Right ventricle myocardium superior (tissue), 1 donor: ENCODE data around the gene FIGNL2. TPM values are rescaled to one million over a fixed set of nuclear protein-coding genes. Genes with fewer than 3 reads are reported as not detected.

Experiments
- ATAC-seq: fragments of 200-7000 bp; cut with Tn5 transposase; one replicate; pipeline ENCODE4 v1.9.1; 2020; ENCODE audit warnings: mild to moderate bottlenecking; ENCODE audit not compliant: poor library complexity
- DNase-seq: peaks from one replicate; pipeline ENCODE4 v3.0.0-alpha.2; 2020
- intact Hi-C: fragments of 100-400 bp; cut with DNase I; formaldehyde crosslinking; loops from one replicate; pipeline ENCODE4 v1.11.2; 2022
- total RNA-seq: library from RNA; stranded (reverse); fragmentation: NEBNext Ultra II Directional; extraction: Animal tissue kit (Norgen Biotek cat#: 25700); gene quantifications from one replicate; pipeline ENCODE4 v1.2.1, GENCODE V29; 2021
- donor health status: DM: no; HTN: yes; CAD: no; lungs with severe emphysema.

Gene FIGNL2
- total RNA-seq, 1 donor from 2014 or later = 0.30 TPM

- DNase-seq = no peak
- peak; percentile 43 for ATAC-seq
Observed at GRCh38 chr12:51823875-51824565, 24.5 kb downstream of the FIGNL2 start.

GRCh38 chr12:51822956-51823355 is 25.6 kb downstream of the FIGNL2 start:
- ATAC-seq (no peak), DNase-seq (no peak)
- intact Hi-C loops = loop anchor here (10.0 kb wide), 1 partner anchor 398 kb away; the partner anchor contains the start of gene SLC4A8

More at GRCh38 chr12:51823875-51824565, 24.5 kb downstream of the FIGNL2 start:
- intact Hi-C loops = loop anchor here (10.0 kb wide), 1 partner anchor 399 kb away; the partner anchor contains the start of gene SLC4A8

GRCh38 chr12:51822261-51822616 is 26.3 kb downstream of the FIGNL2 start:
- DNase-seq (no peak), ATAC-seq (no peak)
- intact Hi-C loops = loop anchor here (10.0 kb wide), 1 partner anchor 397 kb away; the partner anchor contains the start of gene SLC4A8

GRCh38 chr12:51821440-51822260 is 26.9 kb downstream of the FIGNL2 start:
- ATAC-seq (peak; percentile 21), DNase-seq (no peak)
- intact Hi-C loops = loop anchor here (10.0 kb wide), 1 partner anchor 397 kb away; the partner anchor contains the start of gene SLC4A8

GRCh38 chr12:51820526-51821439 is 27.7 kb downstream of the FIGNL2 start:
- DNase-seq (peak; percentile 80), ATAC-seq (peak; percentile 81)
- intact Hi-C loops = loop anchor here (10.0 kb wide), 1 partner anchor 396 kb away; the partner anchor contains the start of gene SLC4A8

GRCh38 chr12:51819736-51820525 is 28.6 kb downstream of the FIGNL2 start:
- intact Hi-C loops = loop anchor here (10.0 kb wide), 1 partner anchor 395 kb away; the partner anchor contains the start of gene SLC4A8
- DNase-seq (no peak), ATAC-seq (no peak)

GRCh38 chr12:51818566-51819300 is 29.8 kb downstream of the FIGNL2 start:
- intact Hi-C loops = no loop called here
- ATAC-seq = no peak
- no peak for DNase-seq

- DNase-seq (no peak), ATAC-seq (no peak)
- intact Hi-C loops = no loop called here
Observed at GRCh38 chr12:51818086-51818485, 30.4 kb downstream of the FIGNL2 start.

GRCh38 chr12:51817027-51817953 is 31.2 kb downstream of the FIGNL2 start:
- ATAC-seq = no peak
- DNase-seq = no peak
- intact Hi-C loops = no loop called here

- DNase-seq (no peak), ATAC-seq (no peak)
- intact Hi-C loops = no loop called here
Observed at GRCh38 chr12:51815571-51815970, 32.9 kb downstream of the FIGNL2 start.

GRCh38 chr12:51814311-51815088 is 34.0 kb downstream of the FIGNL2 start:
- intact Hi-C loops = no loop called here
- DNase-seq = peak; percentile 90

GRCh38 chr12:51813931-51814310 is 34.6 kb downstream of the FIGNL2 start:
- no peak for DNase-seq
- ATAC-seq = peak; percentile 17
- intact Hi-C loops = no loop called here

More at GRCh38 chr12:51814311-51815088, 34.0 kb downstream of the FIGNL2 start:
- ATAC-seq = peak; percentile 92

GRCh38 chr12:51812871-51813270 is 35.6 kb downstream of the FIGNL2 start:
- ATAC-seq (no peak), DNase-seq (no peak)
- intact Hi-C loops = no loop called here

GRCh38 chr12:51811203-51812202 is 37.0 kb downstream of the FIGNL2 start:
- ATAC-seq (no peak), DNase-seq (no peak)
- intact Hi-C loops = no loop called here
